GM12878 (cell line): ENCODE data around the gene KDM2A.

Experiments
- ASH2L ChIP-seq: fragments of 300-600, 200-600 bp; sonication (generic); IDR thresholded peaks from 2 replicates; pipeline ENCODE4 v1.6.1; 2017; ENCODE audit warnings: low read depth, mild to moderate bottlenecking, borderline replicate concordance
- CTCF ChIP-seq, 3 experiments: IDR thresholded peaks in 2 of 3; conservative IDR thresholded peaks in 1 of 3; 2 replicates each; pipeline ENCODE4 v1.5.1; 2011; ENCODE audit warnings: low read depth in 3 of 3, low read length in 3 of 3, mild to moderate bottlenecking in 3 of 3, control low read depth in 2 of 3, moderate library complexity in 2 of 3, inconsistent platforms in 1 of 3, mixed read lengths in 1 of 3; ENCODE audit not compliant: control insufficient read depth in 2 of 3, insufficient read depth in 1 of 3; ENCODE audit errors: extremely low read depth in 1 of 3
- EED ChIP-seq: sonication (generic); IDR thresholded peaks from 2 replicates; pipeline ENCODE4 v1.6.1; 2016; ENCODE audit warnings: antibody characterized with exemption, low read depth
- NFYB ChIP-seq: IDR thresholded peaks from 2 replicates; pipeline ENCODE4 v1.6.1; 2011; ENCODE audit warnings: low read depth, mild to moderate bottlenecking, low read length, improper control_type of control experiment, moderate library complexity; ENCODE audit not compliant: insufficient read depth
- POLR2A ChIP-seq: IDR thresholded peaks from 2 replicates; pipeline ENCODE4 v1.6.1; 2011; ENCODE audit warnings: low read depth, mild to moderate bottlenecking, low read length
- POLR2AphosphoS5 ChIP-seq: IDR thresholded peaks from 2 replicates; pipeline ENCODE4 v1.6.1; 2011; ENCODE audit warnings: mild to moderate bottlenecking, low read length, inconsistent platforms
- RB1 ChIP-seq: fragments of 450-650 bp; formaldehyde crosslinking; IDR thresholded peaks from 2 replicates; pipeline ENCODE4 v1.6.1; 2017; ENCODE audit warnings: mild to moderate bottlenecking, borderline replicate concordance
- TBL1XR1 ChIP-seq: IDR thresholded peaks from 2 replicates; pipeline ENCODE4 v1.6.1; 2012; ENCODE audit warnings: low read depth, low read length, improper control_type of control experiment
- ZNF274 ChIP-seq: IDR thresholded peaks from one replicate; pipeline ENCODE4 v1.8.0; 2011; ENCODE audit not compliant: insufficient read length, insufficient read depth
- TF ChIP-seq, protein P1 (sequence below): fragments of 450-650 bp; IDR thresholded peaks from 2 replicates; pipeline ENCODE4 v1.6.1; 2014; ENCODE audit warnings: mild to moderate bottlenecking
- TF ChIP-seq, protein P2 (sequence below): IDR thresholded peaks from 2 replicates; pipeline ENCODE4 v1.6.1; 2011; ENCODE audit warnings: borderline replicate concordance, low read depth, mild to moderate bottlenecking, moderate library complexity, low read length; ENCODE audit not compliant: insufficient read depth, poor library complexity, severe bottlenecking

- TF ChIP-seq POLR2A (peak; percentile 96), TBL1XR1 (0 out of 2 replicates have a peak, but pooled peaks have one; percentile 6), CTCF (IDR thresholded peaks at IDR 0.05 in 2 of 3, conservative IDR thresholded peaks at IDR 0.05 in 1 of 3; ENCODE audit: control insufficient read depth in 2 of 3, extremely low read depth in 1 of 3, insufficient read depth in 1 of 3, low read depth in 3 of 3, low read length in 3 of 3) (peak in 1 of 3 experiments; percentile 6; a peak in 1 of 6 replicates), POLR2AphosphoS5 (peak; percentile 98), ZNF274 (no peak), NFYB (peak; percentile 74; the same call in 1 of the 2 replicates), ASH2L (no peak), RB1 (peak; percentile 33; the same call in 1 of the 2 replicates), EED (peak; percentile 48)
- TF ChIP-seq, protein P1, sequence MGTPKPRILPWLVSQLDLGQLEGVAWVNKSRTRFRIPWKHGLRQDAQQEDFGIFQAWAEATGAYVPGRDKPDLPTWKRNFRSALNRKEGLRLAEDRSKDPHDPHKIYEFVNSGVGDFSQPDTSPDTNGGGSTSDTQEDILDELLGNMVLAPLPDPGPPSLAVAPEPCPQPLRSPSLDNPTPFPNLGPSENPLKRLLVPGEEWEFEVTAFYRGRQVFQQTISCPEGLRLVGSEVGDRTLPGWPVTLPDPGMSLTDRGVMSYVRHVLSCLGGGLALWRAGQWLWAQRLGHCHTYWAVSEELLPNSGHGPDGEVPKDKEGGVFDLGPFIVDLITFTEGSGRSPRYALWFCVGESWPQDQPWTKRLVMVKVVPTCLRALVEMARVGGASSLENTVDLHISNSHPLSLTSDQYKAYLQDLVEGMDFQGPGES, result no peak
- TF ChIP-seq, protein P2, sequence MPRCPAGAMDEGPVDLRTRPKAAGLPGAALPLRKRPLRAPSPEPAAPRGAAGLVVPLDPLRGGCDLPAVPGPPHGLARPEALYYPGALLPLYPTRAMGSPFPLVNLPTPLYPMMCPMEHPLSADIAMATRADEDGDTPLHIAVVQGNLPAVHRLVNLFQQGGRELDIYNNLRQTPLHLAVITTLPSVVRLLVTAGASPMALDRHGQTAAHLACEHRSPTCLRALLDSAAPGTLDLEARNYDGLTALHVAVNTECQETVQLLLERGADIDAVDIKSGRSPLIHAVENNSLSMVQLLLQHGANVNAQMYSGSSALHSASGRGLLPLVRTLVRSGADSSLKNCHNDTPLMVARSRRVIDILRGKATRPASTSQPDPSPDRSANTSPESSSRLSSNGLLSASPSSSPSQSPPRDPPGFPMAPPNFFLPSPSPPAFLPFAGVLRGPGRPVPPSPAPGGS, result peak; percentile 62
These were observed 120.9 kb downstream of the KDM2A start for GRCh38 chr11:67239783-67240575.
